ENCODE measurements around the gene CDH4.
A peak's percentile ranks its signal among the peaks of the same experiment; 100 is the strongest.
"Not testable (repeated sequence)": the region's sequence is repeated elsewhere in the genome, so short reads cannot be mapped to it uniquely, and the experiment has no call there.

CDH4 gene

DNA sequence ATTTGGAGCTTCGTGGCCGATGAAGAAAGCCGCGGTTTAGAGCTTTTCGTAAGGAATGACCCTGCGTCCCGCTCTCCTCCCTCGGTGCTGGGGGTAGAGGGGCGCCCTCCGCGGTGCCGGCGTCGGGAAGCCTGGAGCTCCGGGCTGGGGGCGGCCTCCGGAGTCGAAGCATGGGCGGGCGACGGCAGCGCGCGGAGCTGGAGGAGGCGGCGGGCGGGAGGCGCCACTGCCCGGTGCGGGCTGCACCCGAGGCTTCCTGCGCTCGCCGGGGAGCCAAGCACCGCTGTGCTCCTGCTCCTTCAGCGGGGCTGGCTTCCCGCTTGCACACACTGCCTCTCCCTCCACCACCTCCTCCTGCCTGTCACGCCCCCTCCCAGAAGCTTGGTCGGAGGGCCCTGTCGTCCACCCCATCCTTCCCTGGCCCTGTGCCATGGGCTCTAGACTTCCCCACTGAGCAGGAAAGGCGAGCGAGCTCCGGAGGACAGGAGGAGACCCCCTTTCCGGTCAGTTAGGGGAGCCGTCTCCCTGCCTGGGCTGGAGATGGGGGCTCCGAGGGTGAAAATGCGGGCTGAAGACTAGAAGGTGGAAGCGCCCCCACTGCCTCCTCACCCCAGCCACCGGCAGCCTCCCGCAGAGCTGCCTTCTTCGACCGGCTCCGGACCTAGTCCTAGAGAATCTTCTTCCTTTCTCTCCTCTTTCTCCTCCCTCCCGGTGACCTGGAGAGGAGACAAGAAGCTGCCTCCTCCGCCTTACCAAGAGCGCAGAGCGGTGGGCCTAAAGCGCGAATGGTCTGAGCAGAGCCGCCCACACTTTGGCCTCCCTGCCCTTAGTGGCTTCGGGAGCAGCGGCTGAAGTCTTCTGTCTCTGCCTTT, 1.8 kb downstream of the CDH4 start:
- DNase-seq, result no peak

DNA sequence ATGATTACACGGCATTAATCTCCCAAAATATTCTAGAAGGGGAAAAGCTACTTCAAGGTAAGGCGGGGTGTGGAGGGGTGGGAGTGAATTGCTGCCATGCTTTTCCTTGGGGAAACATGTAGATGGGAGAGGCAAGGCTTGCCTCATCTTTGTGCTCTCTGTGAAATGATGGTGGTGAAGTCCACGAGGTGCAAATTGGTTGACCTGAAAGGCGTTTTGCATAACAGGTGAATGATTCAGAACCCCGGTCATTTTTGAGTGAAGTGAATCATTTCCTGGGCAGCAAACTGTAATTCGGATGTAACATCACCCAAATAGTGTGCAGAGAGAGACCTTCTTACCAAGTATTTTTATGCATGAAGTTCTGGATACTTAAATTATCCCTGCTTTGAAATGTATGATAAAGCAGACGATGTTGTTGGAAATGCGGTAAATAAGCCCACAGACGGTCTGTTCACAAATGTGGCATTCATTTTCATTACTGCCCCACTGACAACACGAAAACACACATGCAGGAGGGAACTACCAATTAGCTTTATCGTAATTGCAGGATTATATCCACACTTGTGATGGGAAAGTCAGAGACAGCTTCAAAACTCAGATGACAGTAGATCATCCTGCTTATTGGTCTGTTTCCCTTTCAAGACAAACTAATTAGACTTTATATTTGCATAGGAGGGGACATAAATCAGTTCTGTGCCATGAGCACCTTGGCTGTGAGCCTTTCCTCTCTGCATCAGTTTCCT, 3.0 kb downstream of the CDH4 start:
- no peak for DNase-seq

DNA sequence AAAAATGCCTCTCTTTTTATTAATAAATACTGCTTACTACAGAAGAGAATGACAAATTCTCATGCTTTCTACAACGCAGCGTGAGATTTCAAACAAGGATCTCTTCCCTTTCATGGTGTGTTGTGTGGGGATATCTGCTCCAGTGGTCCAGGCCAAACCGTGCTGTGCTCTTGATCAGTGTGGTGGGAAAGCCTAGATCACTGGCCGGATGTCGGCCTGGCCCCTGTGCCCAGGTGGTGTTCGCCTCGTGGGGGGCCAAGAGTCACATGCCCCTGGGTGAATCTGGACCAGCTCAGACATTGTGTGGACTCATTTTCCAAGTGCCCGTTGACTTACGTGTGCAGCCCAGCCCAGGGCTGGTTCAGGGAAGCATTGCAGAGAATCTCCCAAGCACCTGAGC, 4.3 kb downstream of the CDH4 start:
- DNase-seq, result no peak

DNA sequence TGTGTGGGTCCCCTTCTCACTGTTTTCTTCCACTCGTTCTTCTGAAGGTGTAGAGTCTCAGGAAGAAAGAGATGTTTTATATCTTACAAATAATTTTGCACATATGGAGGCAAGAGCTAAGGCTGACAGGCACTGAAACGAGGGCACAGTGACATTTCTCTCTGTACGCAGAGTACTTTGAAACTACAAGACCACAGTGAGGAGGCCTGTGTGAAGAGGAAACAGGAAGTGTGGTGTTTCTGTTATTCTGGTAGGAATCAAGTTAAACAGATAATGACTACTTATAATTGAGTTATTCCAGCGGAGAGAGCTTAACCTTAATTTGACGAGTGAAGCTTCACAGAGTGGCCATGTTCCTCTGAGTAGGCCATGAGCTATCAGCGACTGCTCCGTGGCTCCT, 4.8 kb downstream of the CDH4 start:
- no peak for DNase-seq

DNA sequence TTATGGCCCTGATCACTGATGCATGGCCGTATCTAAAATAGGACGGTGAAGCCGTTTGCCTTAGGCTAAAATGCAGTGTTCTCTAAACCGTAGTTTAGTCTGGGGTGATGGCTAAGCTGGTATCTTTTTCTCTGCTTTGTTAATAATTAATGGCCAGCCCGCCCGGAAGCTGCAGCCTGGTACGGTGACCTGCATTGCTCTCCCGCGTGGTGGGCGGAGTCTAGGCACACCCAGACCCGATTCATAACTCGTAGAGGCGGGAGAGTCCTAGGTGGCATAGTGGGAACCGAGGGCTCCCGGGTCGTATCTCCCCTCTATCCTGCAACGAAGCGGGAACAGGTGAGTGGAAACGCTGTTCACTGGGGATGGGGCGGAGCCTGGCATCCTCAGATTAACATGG, 5.5 kb downstream of the CDH4 start:
- DNase-seq, result no peak

DNA sequence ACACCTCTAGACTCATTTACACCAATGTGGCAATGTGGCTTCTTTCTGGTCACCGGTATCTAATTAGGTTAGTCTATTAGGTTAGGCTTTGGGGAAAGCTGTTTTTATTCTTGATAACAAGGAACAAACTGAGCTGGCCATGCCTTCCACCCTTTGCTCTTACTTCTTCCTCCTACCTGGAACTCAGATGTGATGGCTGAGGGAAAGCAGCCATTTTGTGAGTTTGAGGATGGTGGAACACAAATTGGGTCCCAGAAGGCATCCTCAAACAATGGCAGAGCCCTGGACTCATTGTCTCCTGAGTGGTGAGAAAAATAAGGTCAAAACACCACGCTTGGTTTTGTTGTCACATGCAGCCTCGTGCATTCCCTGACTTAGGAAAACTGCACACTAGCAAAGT, 7.7 kb downstream of the CDH4 start:
- DNase-seq, result no peak

DNA sequence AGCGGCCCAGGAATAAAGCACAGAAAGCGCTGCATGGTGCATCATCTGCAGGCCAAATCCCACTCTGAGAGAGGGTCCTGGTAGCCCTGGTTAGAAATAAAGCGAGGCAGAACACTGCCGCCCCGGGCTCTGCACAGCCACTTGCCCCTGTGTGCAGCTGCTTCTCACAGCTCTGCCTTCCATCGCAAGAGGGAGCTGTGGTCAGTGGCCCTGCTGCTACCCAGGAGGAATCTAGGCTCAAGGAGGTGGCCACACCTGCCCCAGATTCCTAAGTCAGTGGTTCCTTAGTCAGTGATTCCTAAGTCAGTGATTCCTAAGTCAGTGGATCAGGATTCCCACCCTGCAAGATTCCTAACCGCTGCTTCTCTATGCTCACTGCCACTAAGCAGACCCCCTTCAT, 8.8 kb downstream of the CDH4 start:
- no peak for DNase-seq

DNA sequence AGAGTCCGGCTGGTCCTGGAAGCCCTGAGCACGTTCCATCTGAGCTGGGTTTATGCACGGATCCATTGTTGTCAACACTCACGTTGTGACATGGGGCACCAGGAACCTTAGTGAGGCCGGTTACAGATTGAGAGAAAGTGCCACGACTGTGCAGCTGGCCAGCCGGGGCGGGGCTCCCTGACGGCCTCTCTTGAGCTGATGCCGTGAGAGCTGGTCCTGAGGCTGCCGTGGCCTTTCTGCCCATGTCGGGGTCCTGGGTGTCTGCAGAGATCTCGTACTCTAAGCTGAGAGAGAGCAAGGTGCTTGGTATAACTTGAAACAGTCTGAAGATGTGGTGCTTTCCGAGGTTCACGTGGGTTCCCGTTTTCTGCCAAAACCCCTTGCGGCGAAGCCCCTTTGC, 10.0 kb downstream of the CDH4 start:
- no peak for DNase-seq

DNA sequence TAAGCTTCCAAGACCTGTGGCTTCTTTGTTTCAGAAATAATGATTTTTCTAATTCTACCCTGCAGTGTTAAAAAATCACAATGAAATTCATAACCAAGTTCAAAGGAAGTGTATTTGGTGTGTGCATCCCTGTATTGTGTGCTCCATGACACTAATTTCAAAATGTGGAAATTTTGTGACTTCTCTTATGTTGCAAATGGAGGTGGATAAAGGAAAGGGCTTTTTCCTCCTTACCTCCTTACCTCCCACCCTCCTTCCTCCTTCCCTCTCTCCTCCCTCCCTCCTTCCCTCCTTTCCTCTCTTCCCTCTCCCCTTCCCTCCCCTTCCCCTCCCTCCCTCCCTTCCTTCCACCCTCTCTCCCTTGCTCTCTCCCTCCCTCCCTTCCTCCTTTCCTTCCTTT, 10.5 kb downstream of the CDH4 start:
- no peak for DNase-seq

DNA sequence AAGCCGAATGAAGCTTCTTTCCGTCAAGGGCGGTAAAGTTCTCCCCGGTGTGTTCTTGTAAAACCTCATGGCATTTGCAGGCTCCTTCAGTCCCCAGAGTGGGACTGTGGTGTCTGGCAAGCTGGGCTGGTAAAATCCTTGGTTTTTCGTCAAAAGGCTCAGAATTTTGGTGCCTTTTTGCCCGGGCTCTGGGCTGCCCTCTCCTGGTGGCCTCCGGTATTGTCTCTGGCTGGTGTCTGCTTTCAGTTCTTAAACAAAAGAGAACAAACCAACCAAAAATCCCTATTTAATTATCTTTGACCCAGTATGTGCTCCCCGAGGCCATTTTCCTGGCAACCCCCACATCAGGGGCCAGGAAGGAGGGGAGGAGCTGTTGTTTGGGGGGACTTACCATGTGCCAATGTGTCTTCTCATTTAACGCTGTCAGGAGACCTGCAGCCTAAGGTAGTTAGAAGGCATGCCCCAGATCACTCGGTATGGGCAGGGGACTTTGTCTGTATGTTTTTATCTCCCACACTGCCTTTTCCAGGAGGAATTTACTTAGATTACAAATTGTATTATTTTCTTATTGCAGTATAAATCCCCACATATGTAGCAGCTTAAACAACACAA, 11.1 kb downstream of the CDH4 start:
- peak; percentile 35 for DNase-seq

DNA sequence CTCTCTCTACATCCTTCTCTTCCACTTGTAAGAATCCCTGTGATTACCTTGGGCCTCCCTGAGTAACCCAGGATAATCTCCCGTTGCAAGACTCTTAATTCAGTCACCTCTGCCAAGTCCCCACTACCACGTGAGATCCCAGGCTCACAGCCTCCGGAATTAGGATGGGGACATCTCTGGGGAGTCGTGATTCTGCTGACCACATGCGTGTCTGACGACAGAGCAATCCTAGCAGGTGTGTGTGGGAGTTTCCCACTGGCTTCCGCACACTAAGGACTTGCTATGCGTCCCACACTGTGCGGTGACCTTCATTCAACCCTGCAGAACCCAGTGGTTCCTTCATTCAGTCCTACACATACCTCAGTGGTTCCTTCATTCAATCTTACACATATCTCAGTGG, 11.9 kb downstream of the CDH4 start:
- DNase-seq, result no peak

DNA sequence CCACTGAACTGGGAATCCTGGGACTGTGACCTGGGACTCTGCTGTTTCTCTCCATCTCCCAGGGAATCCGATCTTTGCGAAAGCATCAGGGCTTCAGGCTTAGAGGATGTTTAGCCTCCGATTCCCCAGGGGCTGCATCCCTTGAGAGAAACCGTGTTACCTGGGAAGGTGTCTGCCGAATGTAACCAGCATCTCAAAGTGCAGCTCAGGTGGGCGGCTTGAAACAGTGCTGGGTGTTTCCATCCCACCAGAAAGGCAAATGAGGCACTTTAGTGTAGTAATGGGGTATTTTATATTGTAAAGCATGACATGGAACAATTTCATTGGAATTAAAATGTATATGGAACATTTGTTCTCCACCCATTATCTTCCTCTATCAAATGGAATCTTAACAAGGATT, 15.2 kb downstream of the CDH4 start:
- DNase-seq, result no peak

DNA sequence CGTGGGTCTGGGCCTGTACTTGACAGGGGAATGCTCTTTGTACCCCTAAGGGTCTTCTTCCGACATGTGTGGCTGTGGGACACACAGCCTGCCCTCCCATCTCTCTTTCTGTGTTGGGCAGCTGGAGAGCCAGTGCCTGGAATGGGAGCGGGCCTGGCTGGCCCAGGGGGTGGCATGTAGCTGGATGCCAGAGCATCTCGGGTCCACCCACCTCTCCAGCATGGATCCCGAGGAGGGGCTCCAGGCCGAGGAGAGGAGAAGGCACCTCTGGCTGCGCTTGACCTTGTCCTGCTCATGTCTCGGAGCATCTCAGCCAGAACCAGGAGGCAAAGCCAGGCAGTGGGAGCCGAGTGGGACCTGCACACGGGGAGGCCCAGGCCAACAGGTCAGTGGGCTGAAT, 16.0 kb downstream of the CDH4 start:
- DNase-seq, result no peak

DNA sequence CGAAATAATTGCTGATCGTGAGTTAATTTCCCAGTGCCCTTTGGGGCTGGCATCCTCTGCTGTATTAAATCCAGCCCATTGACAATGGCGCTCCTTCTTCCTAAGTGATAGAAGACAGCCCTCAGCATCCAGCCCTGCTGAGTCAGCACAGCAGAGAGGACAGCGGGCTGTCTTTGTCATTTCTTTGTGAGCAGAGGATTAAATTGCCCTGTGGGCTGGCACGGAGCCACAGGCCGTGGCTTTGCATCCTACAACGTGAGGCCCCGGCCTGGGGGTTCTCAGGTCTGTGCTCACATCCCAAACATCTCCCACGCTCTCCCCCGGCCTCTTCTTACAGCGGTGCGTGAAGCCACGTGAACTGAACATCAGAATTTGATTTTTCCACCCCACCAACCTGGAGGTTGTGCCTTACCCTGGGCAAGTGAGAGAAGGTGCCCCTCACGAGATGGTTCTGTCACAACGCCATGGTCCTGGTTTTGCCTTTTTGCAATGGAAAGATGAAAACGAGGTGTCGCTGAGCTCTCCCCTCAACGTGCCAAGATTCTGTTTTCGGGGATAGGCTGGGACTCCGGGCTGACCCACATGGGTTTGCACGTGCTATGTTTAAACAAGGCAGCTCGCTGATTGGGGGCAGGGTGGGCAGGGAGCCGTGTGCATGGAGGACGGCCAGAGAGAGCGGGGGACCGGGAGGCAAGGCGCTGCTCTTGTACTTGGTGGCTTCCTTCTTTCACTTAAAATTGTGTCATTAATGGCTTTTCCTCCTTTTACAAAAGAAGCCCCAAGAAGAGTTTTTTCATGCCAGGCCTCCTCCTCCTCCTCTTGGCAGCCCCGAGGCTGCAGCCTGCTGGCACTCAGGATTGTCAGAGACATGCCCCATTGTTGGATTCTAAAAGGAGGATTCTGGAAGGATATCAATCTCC, 19.5 kb downstream of the CDH4 start:
- DNase-seq, result no peak

DNA sequence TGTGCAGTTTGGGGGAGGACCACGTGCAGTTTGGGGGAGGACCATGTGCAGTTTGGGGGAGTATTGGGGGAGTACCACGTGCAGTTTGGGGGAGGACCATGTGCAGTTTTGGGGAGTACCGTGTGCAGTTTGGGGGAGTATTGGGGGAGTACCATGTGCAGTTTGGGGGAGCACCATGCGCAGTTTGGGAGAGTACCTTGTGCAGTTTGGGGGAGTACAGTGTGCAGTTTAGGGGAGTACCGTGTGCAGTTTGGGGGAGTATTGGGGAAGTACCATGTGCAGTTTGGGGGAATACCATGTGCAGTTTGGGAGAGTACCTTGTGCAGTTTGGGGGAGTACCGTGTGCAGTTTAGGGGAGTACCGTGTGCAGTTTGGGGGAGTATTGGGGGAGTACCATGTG, 21.0 kb downstream of the CDH4 start:
- DNase-seq, result not testable (repeated sequence)

DNA sequence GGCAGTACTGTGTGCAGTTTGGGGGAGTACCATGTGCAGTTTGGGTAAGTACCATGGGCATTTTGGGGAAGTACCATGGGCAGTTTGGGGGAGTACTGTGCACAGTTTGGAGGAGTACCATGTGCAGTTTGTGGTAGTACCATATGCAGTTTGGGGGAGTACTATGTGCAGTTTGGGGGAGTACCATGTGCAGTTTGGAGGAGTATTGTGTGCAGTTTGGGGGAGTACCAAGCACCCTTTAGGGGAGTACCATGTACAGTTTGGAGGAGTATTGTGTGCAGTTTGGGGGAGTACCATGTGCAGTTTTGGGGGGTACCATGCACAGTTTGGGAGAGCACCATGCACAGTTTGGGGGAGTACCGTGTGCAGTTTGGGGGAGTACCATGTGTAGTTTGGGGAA, 21.6 kb downstream of the CDH4 start:
- DNase-seq, result not testable (repeated sequence)

DNA sequence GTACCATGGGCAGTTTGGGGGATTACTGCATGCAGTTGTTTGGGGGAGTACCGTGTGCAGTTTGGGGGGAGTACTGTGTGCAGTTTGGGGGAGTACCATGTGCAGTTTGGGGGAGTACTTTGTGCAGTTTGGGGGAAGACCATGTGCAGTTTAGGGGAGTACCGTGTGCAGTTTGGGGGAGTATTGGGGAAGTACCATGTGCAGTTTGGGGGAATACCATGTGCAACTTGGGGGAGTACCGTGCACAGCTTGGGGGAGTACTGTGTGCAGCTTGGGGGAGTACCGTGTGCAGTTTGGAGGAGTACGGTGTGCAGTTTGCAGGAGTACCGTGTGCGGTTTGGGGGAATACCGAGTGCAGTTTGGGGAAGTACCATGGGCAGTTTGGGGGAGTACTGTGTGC, 22.3 kb downstream of the CDH4 start:
- DNase-seq, result no peak

DNA sequence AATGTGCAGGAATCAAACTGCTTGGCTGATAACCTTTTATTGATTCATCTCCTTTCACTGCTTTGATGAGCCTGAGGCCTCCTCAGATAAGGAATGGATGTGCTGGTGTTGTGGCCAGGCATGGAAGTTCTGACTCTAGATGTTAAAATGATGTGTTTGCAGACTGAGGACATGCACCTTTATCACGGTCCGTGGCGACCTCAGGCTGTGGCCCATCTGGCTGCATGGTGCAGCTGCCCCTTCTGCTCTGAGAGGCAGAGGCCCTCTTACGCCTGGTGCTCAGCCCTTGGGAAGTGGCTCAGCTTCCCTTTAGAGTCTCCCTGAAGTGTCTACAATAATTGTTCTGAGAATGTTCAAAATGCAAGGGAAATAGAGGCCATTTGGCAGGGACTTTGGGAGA, 26.2 kb downstream of the CDH4 start:
- DNase-seq, result no peak

DNA sequence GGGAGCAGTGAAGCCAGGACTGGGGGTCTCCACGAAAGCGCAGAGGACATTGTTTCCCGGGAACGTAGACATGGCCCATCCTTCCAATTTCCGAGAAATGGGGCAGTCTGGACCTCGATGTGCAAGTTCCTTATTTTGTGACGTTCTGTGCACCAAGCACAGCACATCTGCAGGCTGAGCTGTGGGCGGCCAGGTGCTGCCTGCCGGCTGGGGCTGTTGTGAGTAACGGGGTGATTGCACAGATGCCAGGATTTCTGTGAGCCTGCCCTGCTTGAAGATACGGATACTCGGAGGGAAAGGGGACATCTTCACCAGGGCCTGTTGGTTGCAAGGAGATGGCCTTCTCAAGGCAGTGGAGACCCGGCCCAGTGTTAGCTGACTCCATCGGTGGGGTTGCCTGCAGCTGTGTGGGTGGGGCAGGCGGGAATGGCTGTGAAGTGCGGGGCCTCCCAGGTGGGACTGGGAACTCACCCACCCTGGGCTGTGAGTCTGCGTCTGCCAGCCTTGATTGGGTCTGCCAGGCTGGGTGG, 27.6 kb downstream of the CDH4 start:
- DNase-seq, result no peak

DNA sequence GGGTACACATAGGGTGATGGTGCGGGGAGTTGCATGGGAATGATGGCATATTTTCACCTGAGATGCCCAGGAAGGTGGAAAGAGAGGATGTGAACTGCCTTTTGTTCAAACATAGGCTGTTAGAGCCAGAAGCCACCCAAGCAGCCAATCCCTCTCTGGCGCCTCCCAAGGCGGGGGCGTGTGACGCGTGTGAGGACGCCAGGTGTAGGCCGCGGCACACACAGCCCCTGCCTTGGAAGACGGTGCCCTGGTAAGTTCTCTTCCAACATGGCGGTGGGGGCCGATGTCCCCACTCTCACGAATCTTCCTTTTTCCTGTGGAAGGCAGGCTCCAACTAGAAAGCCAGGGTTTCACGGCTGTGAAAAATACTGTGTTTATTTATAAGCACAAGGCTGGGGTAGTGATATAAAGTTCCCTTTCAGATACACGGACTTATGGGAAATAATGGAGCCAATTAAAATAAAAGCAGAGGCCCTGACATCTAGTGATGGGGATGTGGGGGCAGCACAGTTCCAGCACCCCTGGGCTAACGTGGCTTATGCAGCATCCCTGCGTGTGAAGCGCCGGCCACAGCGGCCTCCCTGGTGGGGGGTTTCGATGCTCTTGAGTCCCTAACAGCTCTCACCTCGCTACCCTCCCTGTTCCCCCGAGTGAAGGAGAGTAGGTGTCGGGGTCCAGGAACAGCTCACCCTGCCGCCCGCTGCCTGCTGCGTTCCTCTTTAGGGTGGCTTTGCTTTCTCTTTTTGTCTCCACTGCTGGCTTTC, 28.3 kb downstream of the CDH4 start:
- no peak for DNase-seq

DNA sequence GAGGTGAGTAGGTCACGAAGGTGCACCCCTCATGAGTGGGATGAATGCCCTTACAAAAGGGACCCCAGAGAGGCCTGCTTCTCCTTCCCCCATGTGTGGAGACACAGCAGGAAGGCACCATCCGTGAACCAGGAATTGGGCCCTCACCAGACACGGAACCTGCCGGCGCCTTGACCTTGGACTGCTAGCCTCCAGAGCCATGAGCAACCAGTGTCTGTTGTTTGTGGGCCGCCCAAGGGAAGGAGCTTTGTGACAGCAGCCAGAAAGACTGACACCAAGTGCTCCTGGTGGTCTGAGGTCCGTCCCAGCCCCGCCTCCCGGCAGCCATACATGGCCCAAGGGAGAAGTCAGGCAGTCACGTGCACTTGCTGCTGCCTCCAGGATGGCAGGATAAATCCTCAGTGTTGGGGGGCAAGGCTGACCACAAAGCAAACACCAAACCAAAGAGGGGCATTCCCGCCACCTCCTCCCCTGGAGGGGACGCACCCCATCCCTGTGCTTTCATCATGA, 29.3 kb downstream of the CDH4 start:
- DNase-seq, result no peak

DNA sequence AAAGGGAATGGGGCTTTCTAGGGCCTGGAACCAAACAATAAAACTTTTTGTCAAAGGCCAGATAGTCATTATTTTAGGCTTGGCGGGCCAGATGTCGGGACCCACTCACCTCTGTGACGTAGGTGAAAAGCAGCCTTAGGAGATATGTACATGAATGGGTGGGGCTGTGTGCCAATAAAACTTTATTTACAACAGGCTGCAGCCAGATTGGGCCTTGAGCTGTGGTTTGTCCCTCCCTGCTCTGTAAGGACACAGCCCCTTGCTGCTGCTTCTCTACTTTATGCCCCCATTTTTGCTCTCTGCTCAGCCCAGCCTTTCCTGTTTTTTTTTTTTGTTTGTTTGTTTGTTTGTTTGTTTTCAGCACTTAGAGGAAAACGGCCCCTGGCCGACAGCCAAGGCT, 32.7 kb downstream of the CDH4 start:
- no peak for DNase-seq

Data from hematopoietic multipotent progenitor cell treated with erythropoietin and hydrocortisone succinate and interleukin-3 and kit ligand, for 6 days (in vitro differentiated cells).